Suprapubic skin (tissue), 3 donors: Measurements from ENCODE around the gene NKX2-8.

ENCODE experiments used
- CTCF ChIP-seq, 2 donors: fragments of 200-600 bp in 1 of 2; fragments of 450-650 bp in 1 of 2; sonication (generic) in 1 of 2; IDR thresholded peaks; one replicate each; pipeline ENCODE4 v1.5.1; 2016 to 2019; ENCODE audit warnings: antibody characterized with exemption in 2 of 2, mild to moderate bottlenecking in 1 of 2, moderate library complexity in 1 of 2
- EP300 ChIP-seq: sonication (generic); formaldehyde crosslinking; IDR thresholded peaks from one replicate; pipeline ENCODE4 v1.6.1; 2017; ENCODE audit warnings: antibody characterized with exemption
- POLR2A ChIP-seq, 2 donors: fragments of 450-650 bp; IDR thresholded peaks; one replicate each; pipeline ENCODE4 v1.6.1; 2017; ENCODE audit warnings: antibody characterized with exemption in 2 of 2, mild to moderate bottlenecking in 2 of 2, moderate library complexity in 2 of 2

GRCh38 chr14:36619131-36619530 lies 36.7 kb upstream of the NKX2-8 start:
- TF ChIP-seq CTCF (IDR thresholded peaks at IDR 0.05) (no peak), EP300 (no peak), POLR2A (IDR thresholded peaks at IDR 0.05) (no peak)
